Heart left ventricle (tissue), 16 donors: ENCODE measurements around the gene FRMD4B. TPM values are rescaled to one million over a fixed set of nuclear protein-coding genes. Genes with fewer than 3 reads are reported as not detected.

Experiments used
- ATAC-seq, 4 donors: fragments of 200-7000 bp; cut with Tn5 transposase; one replicate each; pipeline ENCODE4 v1.9.1; 2020 to 2022; ENCODE audit warnings: moderate library complexity in 4 of 4, mild to moderate bottlenecking in 3 of 4, moderate number of reproducible peaks in 1 of 4
- DNase-seq, 5 donors: peaks; one replicate each; pipeline ENCODE4 v3.0.0-alpha.2; 2020
- H3K27ac ChIP-seq, 12 donors: fragments of 200-600 bp; sonication (generic) in 4 of 12; one replicate each; pipeline versions ENCODE4 v1.5.0 to v1.8.0; 2016 to 2022; ENCODE audit warnings: mild to moderate bottlenecking in 2 of 12
- H3K27me3 ChIP-seq, 9 donors: fragments of 200-600 bp; sonication (generic) in 2 of 9; one replicate each; pipeline versions ENCODE4 v1.5.1 to v1.8.0; 2016 to 2022; ENCODE audit warnings: mild to moderate bottlenecking in 3 of 9
- H3K36me3 ChIP-seq, 9 donors: fragments of 200-600 bp; sonication (generic) in 2 of 9; one replicate each; pipeline versions ENCODE4 v1.5.0 to v1.8.0; 2018 to 2022; ENCODE audit warnings: mild to moderate bottlenecking in 2 of 9
- H3K4me1 ChIP-seq, 12 donors: fragments of 200-600 bp; sonication (generic) in 4 of 12; one replicate each; pipeline versions ENCODE4 v1.5.0 to v1.8.0; 2016 to 2022; ENCODE audit warnings: mild to moderate bottlenecking in 3 of 12
- H3K4me3 ChIP-seq, 12 donors: fragments of 200-600 bp; sonication (generic) in 4 of 12; one replicate each; pipeline versions ENCODE4 v1.5.0 to v1.8.0; 2017 to 2022; ENCODE audit warnings: mild to moderate bottlenecking in 9 of 12, moderate library complexity in 4 of 12
- H3K9me3 ChIP-seq, 12 donors: fragments of 200-600 bp; sonication (generic) in 4 of 12; one replicate each; pipeline versions ENCODE4 v1.5.0 to v1.8.0; 2016 to 2022; ENCODE audit warnings: mild to moderate bottlenecking in 1 of 12
- POLR2A ChIP-seq, 2 donors: fragments of 450-650 bp; IDR thresholded peaks; one replicate each; pipeline ENCODE4 v1.6.1; 2017; ENCODE audit warnings: antibody characterized with exemption in 2 of 2, mild to moderate bottlenecking in 2 of 2, moderate library complexity in 2 of 2
- WGBS, 4 donors: extraction: QIAGEN DNeasy Blood & Tissue Kit in 2 of 4; methylation state at CpG; one replicate each; pipeline versions ENCODE4 v1.1.5 to v1.1.7; 2013 to 2018; 5-methylcytosine and 5-hydroxymethylcytosine counted together
- intact Hi-C, 10 donors: fragments of 100-400 bp; cut with DNase I; formaldehyde crosslinking; loops; one replicate each; pipeline versions ENCODE4 v1.11.1 to v1.14.2; 2022
- polyA plus RNA-seq, 2 donors: library from polyadenylated mRNA; stranded (reverse); fragments of 200-250 nt; gene quantifications; one replicate each; pipeline ENCODE4 v1.2.3, GENCODE V29; 2013
- total RNA-seq, 9 donors: library from RNA; depleted of rRNA in 2 of 9; stranded (reverse); fragments of >200 nt in 2 of 9; fragmentation: NEBNext Ultra II Directional in 3 of 9; extraction: Animal tissue kit (Norgen Biotek cat#: 25700) in 3 of 9; gene quantifications; one replicate each; pipeline versions ENCODE4 v1.1.0 to v1.2.4, GENCODE V29; 2016 to 2023
- TF ChIP-seq, protein P1 (sequence below), 12 donors: fragments of 200-600 bp; sonication (generic) in 4 of 12; IDR thresholded peaks; one replicate each; pipeline versions ENCODE4 v1.5.0 to v1.8.0; 2018 to 2022; ENCODE audit warnings: antibody characterized with exemption in 12 of 12, mild to moderate bottlenecking in 5 of 12
- donor health status: ischemic (EF 13 %, LVEDD 7.1; RV severe dilation, severe dysfunction).
- donor health status: healthy with polysubstance abuse.
- donor health status: DM: no; HTN: yes; CAD: no.
- donor health status: DM: no; HTN: no; CAD: no.
- donor health status: ischemic (EF 25% LVEDD 6.9; RV normal size, moderate dysfunction).
- donor health status: ischemic (EF 25% LVEDD 5.7; RV mildly dilated, moderate dysfunction).
- donor health status: healthy.
- donor health status: DM: yes; HTN: yes; CAD: no.
- donor health status: ischemic (EF 35%, LVEDD 5.7; RV mildly dilated, moderate dysfunction).
- donor health status: nonischemic (EF 11% LVEDD 7.7; RV severe dilation, severe dysfunction).
- donor health status: DM: yes; HTN: yes; CAD: no.
- donor health status: PGD.
- donor health status: ischemic (EF 29% LVEDD 5.4; RV normal size, mild dysfunction).
- donor health status: nonischemic (EF 23%, LVEDD 6.1; RV moderate dilation, normal function).

FRMD4B gene
- total and polyA plus RNA-seq, 11 donors = 3.4 to 42.8 (median 10.9) TPM

DNA sequence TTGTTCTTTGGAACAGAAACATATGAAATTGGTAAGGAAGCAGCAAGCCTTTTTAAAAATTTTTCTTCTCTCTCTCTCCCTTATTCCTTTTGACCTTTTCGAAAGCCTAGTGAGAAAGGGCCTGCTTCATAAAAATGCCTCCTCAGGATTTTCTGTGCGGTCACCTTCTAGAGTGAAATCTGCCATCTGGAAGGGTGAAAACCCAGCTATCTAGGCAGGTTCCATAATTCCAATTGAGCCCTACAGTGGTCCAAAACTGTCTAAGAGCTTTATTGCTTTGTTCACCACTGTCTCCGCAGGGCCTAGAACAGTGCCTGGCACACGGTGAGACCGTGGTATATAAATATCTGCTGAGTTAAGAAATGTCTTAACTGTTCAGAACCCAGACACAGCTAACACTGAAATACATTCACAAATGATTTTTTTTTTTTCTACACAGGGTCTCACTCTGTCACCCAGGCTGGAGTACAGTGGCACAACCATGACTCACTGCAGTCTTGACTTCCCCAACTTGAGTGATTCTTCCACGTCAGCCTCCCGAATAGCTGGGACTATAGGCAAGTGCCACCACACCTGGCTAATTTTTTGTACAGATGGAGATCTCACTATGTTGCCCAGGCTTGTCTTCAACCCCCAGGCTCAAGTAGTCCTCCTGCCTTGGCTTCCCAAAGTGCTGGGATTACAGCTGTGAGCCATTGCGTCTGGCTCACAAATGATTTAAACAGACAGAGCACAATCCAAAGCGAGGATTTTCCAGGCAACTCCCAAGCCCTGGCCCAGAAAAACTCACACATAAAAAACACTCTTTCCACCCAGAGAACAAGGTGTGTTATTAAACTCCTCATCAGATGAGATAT is 64.4 kb downstream of the FRMD4B start:
- H3K9me3 ChIP-seq = no peaks in the 10 kb centered on the region
- TF ChIP-seq, protein P1, sequence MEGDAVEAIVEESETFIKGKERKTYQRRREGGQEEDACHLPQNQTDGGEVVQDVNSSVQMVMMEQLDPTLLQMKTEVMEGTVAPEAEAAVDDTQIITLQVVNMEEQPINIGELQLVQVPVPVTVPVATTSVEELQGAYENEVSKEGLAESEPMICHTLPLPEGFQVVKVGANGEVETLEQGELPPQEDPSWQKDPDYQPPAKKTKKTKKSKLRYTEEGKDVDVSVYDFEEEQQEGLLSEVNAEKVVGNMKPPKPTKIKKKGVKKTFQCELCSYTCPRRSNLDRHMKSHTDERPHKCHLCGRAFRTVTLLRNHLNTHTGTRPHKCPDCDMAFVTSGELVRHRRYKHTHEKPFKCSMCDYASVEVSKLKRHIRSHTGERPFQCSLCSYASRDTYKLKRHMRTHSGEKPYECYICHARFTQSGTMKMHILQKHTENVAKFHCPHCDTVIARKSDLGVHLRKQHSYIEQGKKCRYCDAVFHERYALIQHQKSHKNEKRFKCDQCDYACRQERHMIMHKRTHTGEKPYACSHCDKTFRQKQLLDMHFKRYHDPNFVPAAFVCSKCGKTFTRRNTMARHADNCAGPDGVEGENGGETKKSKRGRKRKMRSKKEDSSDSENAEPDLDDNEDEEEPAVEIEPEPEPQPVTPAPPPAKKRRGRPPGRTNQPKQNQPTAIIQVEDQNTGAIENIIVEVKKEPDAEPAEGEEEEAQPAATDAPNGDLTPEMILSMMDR (IDR thresholded peaks at IDR 0.05) = no peak
- no peak for TF ChIP-seq POLR2A (IDR thresholded peaks at IDR 0.05)
- DNase-seq = no peak
- no peaks in the 10 kb centered on the region for H3K27me3 ChIP-seq
- intact Hi-C loops = loop anchor here in 8 of 10 donors (2.0 to 10.0 kb wide), 8 partner anchors 63 to 353 kb away; partner anchors contain the start of gene FRMD4B (in 1 of the 8)
- peaks cover 0 to 85% (median 22%) of the 10 kb centered on the region in 12 donors for H3K4me1 ChIP-seq
- ATAC-seq = peak; percentile 6 to 38 (median 26)
- no peaks in the 10 kb centered on the region for H3K36me3 ChIP-seq
- H3K4me3 ChIP-seq = no peak overlapping the region
- 74 to 84% (median 79%) methylated on average over 9 of the region's 9 CpGs for WGBS, 4 donors
- H3K27ac ChIP-seq = peak overlapping the region; percentile 4 to 93 (median 66)

DNA sequence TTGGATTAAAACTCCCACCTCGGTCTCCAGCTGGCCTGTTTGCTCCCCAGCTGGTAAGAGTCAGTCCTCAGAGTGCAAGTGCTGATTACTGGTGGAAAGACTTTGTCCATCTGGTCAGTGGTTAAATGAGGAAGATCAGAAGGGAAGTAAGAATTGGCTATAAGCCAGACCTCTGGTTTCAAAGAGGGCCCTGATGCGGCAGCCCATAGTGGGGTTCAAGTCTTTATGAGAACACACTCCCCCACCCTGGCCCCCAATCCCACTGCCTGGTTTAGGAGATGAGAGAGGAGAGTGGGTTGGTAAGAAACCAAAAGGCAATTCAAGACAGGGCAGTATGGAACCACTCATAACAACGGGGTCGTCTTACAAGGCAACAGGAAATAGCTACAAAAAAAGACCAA is 65.0 kb downstream of the FRMD4B start:
- no peaks in the 10 kb centered on the region for H3K36me3 ChIP-seq
- H3K4me1 ChIP-seq = peaks cover 0 to 80% (median 18%) of the 10 kb centered on the region in 12 donors
- no peaks in the 10 kb centered on the region for H3K9me3 ChIP-seq
- peak; percentile 65 to 83 (median 77) for ATAC-seq
- 29 to 64% (median 57%) methylated on average over 4 of the region's 4 CpGs for WGBS, 4 donors
- H3K4me3 ChIP-seq = peak overlapping the region in 1 of 12 donors; percentile 29
- H3K27me3 ChIP-seq = no peaks in the 10 kb centered on the region
- intact Hi-C loops = loop anchor here in 8 of 10 donors (5.0 to 10.0 kb wide), 7 partner anchors 64 to 354 kb away; partner anchors contain the start of gene FRMD4B (in 1 of the 8)
- TF ChIP-seq POLR2A (IDR thresholded peaks at IDR 0.05) = no peak
- TF ChIP-seq, protein P1 (IDR thresholded peaks at IDR 0.05) = no peak
- peak overlapping the region; percentile 4 to 93 (median 66) for H3K27ac ChIP-seq
- DNase-seq = peak in 4 of 5 donors; percentile 51 to 62 (median 53)

DNA sequence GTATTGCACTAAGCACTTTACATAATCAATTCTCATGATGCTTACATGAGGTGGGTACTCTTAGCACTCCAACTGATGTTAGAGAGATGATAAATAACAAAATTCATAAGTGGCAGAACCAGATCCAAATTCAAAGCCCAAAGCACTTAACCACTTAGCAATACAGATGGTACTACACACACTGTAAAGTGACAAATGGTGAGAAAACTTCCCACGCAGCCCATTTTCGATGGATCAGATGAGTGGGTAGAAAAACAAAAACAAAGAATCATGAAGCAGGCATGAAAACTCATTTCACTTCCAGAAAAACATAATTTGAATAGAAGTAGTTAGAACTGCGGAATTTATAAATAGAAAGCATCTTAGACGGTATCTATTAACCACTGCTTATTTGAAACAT is 66.2 kb downstream of the FRMD4B start:
- no peak for ATAC-seq
- WGBS, 4 donors = 79 to 87% (median 82%) methylated on average over 4 of the region's 4 CpGs

More for the DNA sequence above, 66.2 kb downstream of the FRMD4B start:
- TF ChIP-seq POLR2A (IDR thresholded peaks at IDR 0.05) = no peak
- TF ChIP-seq, protein P1 (IDR thresholded peaks at IDR 0.05) = no peak
- Histone ChIP-seq H3K27ac (peak overlapping the region in 6 of 12 donors; percentile 67 to 93 (median 86)), H3K4me3 (peak overlapping the region in 3 of 12 donors; percentile 11 to 29 (median 25)), H3K4me1 (peaks cover 0 to 68% (median 11%) of the 10 kb centered on the region in 12 donors), H3K27me3 (no peaks in the 10 kb centered on the region), H3K9me3 (no peaks in the 10 kb centered on the region), H3K36me3 (no peaks in the 10 kb centered on the region)
- intact Hi-C loops = loop anchor here in 8 of 10 donors (5.0 to 10.0 kb wide), 7 partner anchors 65 to 355 kb away; partner anchors contain the start of gene FRMD4B (in 1 of the 8)
- DNase-seq = no peak
